Liver (tissue), 9 donors: ENCODE data around the gene ZNF341. TPM values are rescaled to one million over a fixed set of nuclear protein-coding genes. Genes with fewer than 3 reads are reported as not detected.
A peak's percentile ranks its signal among the peaks of the same experiment; 100 is the strongest.

ENCODE experiments used
- DNase-seq: peaks from one replicate; pipeline ENCODE4 v3.0.0-alpha.2; 2017; ENCODE audit warnings: low spot score
- H3K27ac ChIP-seq, 2 donors: one replicate each; pipeline ENCODE4 v1.7.0; 2013; ENCODE audit warnings: inconsistent platforms in 2 of 2, low read length in 2 of 2, control low read depth in 1 of 2, low read depth in 1 of 2, mild to moderate bottlenecking in 1 of 2
- H3K27me3 ChIP-seq, 4 donors: one replicate each; pipeline versions ENCODE4 v1.6.1 to v1.7.0; 2013; ENCODE audit warnings: low read length in 3 of 4, inconsistent platforms in 1 of 4, mild to moderate bottlenecking in 1 of 4, moderate library complexity in 1 of 4; ENCODE audit not compliant: control insufficient read depth in 4 of 4, insufficient read depth in 4 of 4
- H3K36me3 ChIP-seq, 4 donors: one replicate each; pipeline versions ENCODE4 v1.6.1 to v1.7.0; 2013; ENCODE audit warnings: low read length in 3 of 4, mild to moderate bottlenecking in 3 of 4, low read depth in 1 of 4, moderate library complexity in 1 of 4; ENCODE audit not compliant: control insufficient read depth in 4 of 4, insufficient read depth in 3 of 4
- H3K4me1 ChIP-seq, 4 donors: one replicate each; pipeline versions ENCODE4 v1.6.1 to v1.7.0; 2013; ENCODE audit warnings: low read length in 3 of 4, mild to moderate bottlenecking in 3 of 4, moderate library complexity in 1 of 4; ENCODE audit not compliant: control insufficient read depth in 4 of 4, insufficient read depth in 4 of 4
- H3K4me3 ChIP-seq, 3 donors: one replicate each; pipeline versions ENCODE4 v1.6.1 to v1.7.0; 2013; ENCODE audit warnings: low read length in 3 of 3, control low read depth in 1 of 3, low read depth in 1 of 3, mild to moderate bottlenecking in 1 of 3
- H3K9ac ChIP-seq, 2 donors: one replicate each; pipeline ENCODE4 v1.7.0; 2013; ENCODE audit warnings: low read length in 2 of 2, mild to moderate bottlenecking in 2 of 2, moderate library complexity in 2 of 2, control low read depth in 1 of 2, low read depth in 1 of 2
- H3K9me3 ChIP-seq, 4 donors: one replicate each; pipeline versions ENCODE4 v1.6.1 to v1.7.0; 2013; ENCODE audit warnings: low read length in 3 of 4; ENCODE audit not compliant: control insufficient read depth in 4 of 4
- EGR1 ChIP-seq, 2 donors: IDR thresholded peaks; 2 replicates each; pipeline ENCODE4 v1.6.1; 2016 to 2018; ENCODE audit warnings: antibody characterized with exemption in 2 of 2, low read depth in 2 of 2
- FOXA1 ChIP-seq: IDR thresholded peaks from 2 replicates; pipeline ENCODE4 v1.6.1; 2016; ENCODE audit warnings: antibody characterized with exemption
- FOXA2 ChIP-seq: IDR thresholded peaks from 2 replicates; pipeline ENCODE4 v1.6.1; 2016; ENCODE audit warnings: antibody characterized with exemption
- HNF4A ChIP-seq, 2 donors: conservative IDR thresholded peaks; 2 replicates each; pipeline ENCODE4 v1.6.1; 2016; ENCODE audit warnings: antibody characterized with exemption in 2 of 2, mild to moderate bottlenecking in 2 of 2
- HNF4G ChIP-seq: IDR thresholded peaks from 2 replicates; pipeline ENCODE4 v1.6.1; 2016; ENCODE audit warnings: antibody characterized with exemption
- JUND ChIP-seq, 2 donors: IDR thresholded peaks; 2 replicates each; pipeline ENCODE4 v1.6.1; 2016; ENCODE audit warnings: antibody characterized with exemption in 2 of 2
- NR2F2 ChIP-seq: IDR thresholded peaks from 2 replicates; pipeline ENCODE4 v1.6.1; 2016; ENCODE audit warnings: antibody characterized with exemption
- RAD21 ChIP-seq, 2 donors: IDR thresholded peaks; 2 replicates each; pipeline ENCODE4 v1.6.1; 2016; ENCODE audit warnings: antibody characterized with exemption in 2 of 2, mild to moderate bottlenecking in 2 of 2
- RXRA ChIP-seq, 2 donors: IDR thresholded peaks; 2 replicates each; pipeline ENCODE4 v1.6.1; 2017 to 2018; ENCODE audit warnings: antibody characterized with exemption in 2 of 2, mild to moderate bottlenecking in 1 of 2
- SP1 ChIP-seq: IDR thresholded peaks from 2 replicates; pipeline ENCODE4 v1.6.1; 2018; ENCODE audit warnings: antibody characterized with exemption, mild to moderate bottlenecking
- TAF1 ChIP-seq: conservative IDR thresholded peaks from 2 replicates; pipeline ENCODE4 v1.6.1; 2016; ENCODE audit warnings: antibody characterized with exemption, mild to moderate bottlenecking
- YY1 ChIP-seq: IDR thresholded peaks from 2 replicates; pipeline ENCODE4 v1.6.1; 2016; ENCODE audit warnings: antibody characterized with exemption, mild to moderate bottlenecking
- WGBS: extraction: QIAGEN DNeasy Blood & Tissue Kit; methylation state at CpG from one replicate; pipeline ENCODE4 v1.1.7; 2013; 5-methylcytosine and 5-hydroxymethylcytosine counted together
- polyA plus RNA-seq, 2 donors: library from polyadenylated mRNA; stranded (reverse) in 1 of 2; unstranded in 1 of 2; fragments of 200-250 nt in 1 of 2; fragments of >200 nt in 1 of 2; fragmentation: Nextera tagmentation in 1 of 2; extraction: Ambion mirVana in 1 of 2; gene quantifications; one replicate each; pipeline versions ENCODE4 v1.2.1 to v1.2.3, GENCODE V29; 2013 to 2015
- total RNA-seq, 2 donors: library from RNA; depleted of rRNA; stranded (reverse); fragments of >200 nt; gene quantifications; one replicate each; pipeline ENCODE4 v1.2.3, GENCODE V29; 2014
- TF ChIP-seq, protein P1 (sequence below): IDR thresholded peaks from 2 replicates; pipeline ENCODE4 v1.6.1; 2016; ENCODE audit warnings: antibody characterized with exemption
- TF ChIP-seq, protein P2 (sequence below): IDR thresholded peaks from 2 replicates; pipeline ENCODE4 v1.6.1; 2016; ENCODE audit warnings: antibody characterized with exemption, mild to moderate bottlenecking
- TF ChIP-seq, protein P3 (sequence below): IDR thresholded peaks from 2 replicates; pipeline ENCODE4 v1.6.1; 2016; ENCODE audit warnings: antibody characterized with exemption
- TF ChIP-seq, protein P4 (sequence below): IDR thresholded peaks from 2 replicates; pipeline ENCODE4 v1.6.1; 2016; ENCODE audit warnings: antibody characterized with exemption
- TF ChIP-seq, protein P5 (sequence below): fragments of 150-350 bp; IDR thresholded peaks from 2 replicates; pipeline ENCODE4 v1.5.1; 2017; ENCODE audit warnings: improper control_type of control experiment, low read depth, low read length; ENCODE audit not compliant: missing input control
- donor health status: healthy.
- donor health status: healthy.
- donor health status: healthy.
- donor health status: healthy.
- donor health status: healthy.

ZNF341 gene
- total and polyA plus RNA-seq, 4 donors = 0.69 to 1.1 (median 0.82) TPM

DNA sequence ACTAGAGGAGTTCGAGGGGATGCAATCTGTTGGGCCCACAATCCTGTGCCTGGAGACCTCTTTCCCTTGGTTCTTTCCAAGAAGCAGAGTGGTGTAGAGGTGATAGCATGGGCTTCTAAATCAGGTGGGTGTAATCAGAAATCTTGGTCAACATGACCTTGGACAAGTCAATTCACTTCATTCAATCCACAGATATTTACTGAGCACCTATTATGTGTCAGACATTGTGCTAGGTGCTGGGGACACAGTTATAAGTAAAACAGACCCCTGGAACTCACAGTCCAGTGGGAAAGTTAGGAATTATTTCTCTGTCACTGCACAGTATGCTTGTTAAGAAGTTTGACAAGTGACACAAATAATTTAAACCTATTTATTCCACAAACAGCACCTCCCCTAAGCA lies 42.3 kb upstream of the ZNF341 start:
- Histone ChIP-seq H3K27me3 (no peaks in the 10 kb centered on the region), H3K36me3 (no peaks in the 10 kb centered on the region), H3K4me3 (no peak overlapping the region), H3K4me1 (peaks cover 2 to 14% (median 8%) of the 10 kb centered on the region in 4 donors), H3K27ac (no peak overlapping the region), H3K9me3 (no peaks in the 10 kb centered on the region), H3K9ac (no peak overlapping the region)
- no peak for TF ChIP-seq JUND (IDR thresholded peaks at IDR 0.05)
- no peak for TF ChIP-seq SP1
- TF ChIP-seq, protein P1, sequence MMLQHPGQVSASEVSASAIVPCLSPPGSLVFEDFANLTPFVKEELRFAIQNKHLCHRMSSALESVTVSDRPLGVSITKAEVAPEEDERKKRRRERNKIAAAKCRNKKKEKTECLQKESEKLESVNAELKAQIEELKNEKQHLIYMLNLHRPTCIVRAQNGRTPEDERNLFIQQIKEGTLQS = no peak
- no peak for TF ChIP-seq RAD21 (IDR thresholded peaks at IDR 0.05)
- no peak for TF ChIP-seq HNF4G
- TF ChIP-seq HNF4A (conservative IDR thresholded peaks at IDR 0.05) = no peak
- TF ChIP-seq, protein P2, sequence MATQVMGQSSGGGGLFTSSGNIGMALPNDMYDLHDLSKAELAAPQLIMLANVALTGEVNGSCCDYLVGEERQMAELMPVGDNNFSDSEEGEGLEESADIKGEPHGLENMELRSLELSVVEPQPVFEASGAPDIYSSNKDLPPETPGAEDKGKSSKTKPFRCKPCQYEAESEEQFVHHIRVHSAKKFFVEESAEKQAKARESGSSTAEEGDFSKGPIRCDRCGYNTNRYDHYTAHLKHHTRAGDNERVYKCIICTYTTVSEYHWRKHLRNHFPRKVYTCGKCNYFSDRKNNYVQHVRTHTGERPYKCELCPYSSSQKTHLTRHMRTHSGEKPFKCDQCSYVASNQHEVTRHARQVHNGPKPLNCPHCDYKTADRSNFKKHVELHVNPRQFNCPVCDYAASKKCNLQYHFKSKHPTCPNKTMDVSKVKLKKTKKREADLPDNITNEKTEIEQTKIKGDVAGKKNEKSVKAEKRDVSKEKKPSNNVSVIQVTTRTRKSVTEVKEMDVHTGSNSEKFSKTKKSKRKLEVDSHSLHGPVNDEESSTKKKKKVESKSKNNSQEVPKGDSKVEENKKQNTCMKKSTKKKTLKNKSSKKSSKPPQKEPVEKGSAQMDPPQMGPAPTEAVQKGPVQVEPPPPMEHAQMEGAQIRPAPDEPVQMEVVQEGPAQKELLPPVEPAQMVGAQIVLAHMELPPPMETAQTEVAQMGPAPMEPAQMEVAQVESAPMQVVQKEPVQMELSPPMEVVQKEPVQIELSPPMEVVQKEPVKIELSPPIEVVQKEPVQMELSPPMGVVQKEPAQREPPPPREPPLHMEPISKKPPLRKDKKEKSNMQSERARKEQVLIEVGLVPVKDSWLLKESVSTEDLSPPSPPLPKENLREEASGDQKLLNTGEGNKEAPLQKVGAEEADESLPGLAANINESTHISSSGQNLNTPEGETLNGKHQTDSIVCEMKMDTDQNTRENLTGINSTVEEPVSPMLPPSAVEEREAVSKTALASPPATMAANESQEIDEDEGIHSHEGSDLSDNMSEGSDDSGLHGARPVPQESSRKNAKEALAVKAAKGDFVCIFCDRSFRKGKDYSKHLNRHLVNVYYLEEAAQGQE = no peak
- TF ChIP-seq, protein P3, sequence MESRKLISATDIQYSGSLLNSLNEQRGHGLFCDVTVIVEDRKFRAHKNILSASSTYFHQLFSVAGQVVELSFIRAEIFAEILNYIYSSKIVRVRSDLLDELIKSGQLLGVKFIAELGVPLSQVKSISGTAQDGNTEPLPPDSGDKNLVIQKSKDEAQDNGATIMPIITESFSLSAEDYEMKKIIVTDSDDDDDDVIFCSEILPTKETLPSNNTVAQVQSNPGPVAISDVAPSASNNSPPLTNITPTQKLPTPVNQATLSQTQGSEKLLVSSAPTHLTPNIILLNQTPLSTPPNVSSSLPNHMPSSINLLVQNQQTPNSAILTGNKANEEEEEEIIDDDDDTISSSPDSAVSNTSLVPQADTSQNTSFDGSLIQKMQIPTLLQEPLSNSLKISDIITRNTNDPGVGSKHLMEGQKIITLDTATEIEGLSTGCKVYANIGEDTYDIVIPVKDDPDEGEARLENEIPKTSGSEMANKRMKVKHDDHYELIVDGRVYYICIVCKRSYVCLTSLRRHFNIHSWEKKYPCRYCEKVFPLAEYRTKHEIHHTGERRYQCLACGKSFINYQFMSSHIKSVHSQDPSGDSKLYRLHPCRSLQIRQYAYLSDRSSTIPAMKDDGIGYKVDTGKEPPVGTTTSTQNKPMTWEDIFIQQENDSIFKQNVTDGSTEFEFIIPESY = no peak
- TF ChIP-seq, protein P4, sequence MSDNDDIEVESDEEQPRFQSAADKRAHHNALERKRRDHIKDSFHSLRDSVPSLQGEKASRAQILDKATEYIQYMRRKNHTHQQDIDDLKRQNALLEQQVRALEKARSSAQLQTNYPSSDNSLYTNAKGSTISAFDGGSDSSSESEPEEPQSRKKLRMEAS = no peak
- TF ChIP-seq RXRA (IDR thresholded peaks at IDR 0.05) = no peak
- no peak for TF ChIP-seq NR2F2
- TF ChIP-seq YY1 = no peak
- no peak for TF ChIP-seq TAF1
- DNase-seq = no peak
- 97% methylated on average over 1 of the region's 1 CpG for WGBS

DNA sequence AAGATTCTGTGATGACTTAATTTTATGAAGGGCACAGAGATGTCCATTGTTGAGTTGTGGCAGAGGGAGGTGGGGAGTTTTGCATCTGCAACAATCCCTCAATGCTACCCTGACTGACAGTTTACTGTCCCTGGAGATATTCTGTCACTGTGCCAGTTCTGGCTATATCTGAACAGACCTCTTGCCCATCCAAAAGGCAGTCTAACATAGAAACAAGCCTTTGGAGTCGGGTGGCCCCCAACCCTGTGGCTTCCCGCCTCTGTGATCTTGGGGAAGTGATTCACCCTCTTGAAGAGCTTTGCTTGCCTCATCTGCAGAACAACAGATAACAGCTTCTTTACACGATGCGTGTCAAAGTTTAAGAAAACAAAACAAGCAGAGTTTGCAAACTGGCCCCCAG lies 41.8 kb upstream of the ZNF341 start:
- Histone ChIP-seq H3K27me3 (no peaks in the 10 kb centered on the region), H3K4me3 (no peak overlapping the region), H3K27ac (no peak overlapping the region), H3K36me3 (no peaks in the 10 kb centered on the region), H3K9ac (no peak overlapping the region), H3K9me3 (no peaks in the 10 kb centered on the region), H3K4me1 (peaks cover 2 to 14% (median 8%) of the 10 kb centered on the region in 4 donors)
- WGBS = 55% methylated on average over 4 of the region's 4 CpGs
- peak; percentile 64 for DNase-seq
- no peak for TF ChIP-seq RXRA (IDR thresholded peaks at IDR 0.05)
- TF ChIP-seq NR2F2 = no peak
- TF ChIP-seq HNF4G = no peak
- no peak for TF ChIP-seq FOXA2
- no peak for TF ChIP-seq FOXA1
- TF ChIP-seq, protein P5, sequence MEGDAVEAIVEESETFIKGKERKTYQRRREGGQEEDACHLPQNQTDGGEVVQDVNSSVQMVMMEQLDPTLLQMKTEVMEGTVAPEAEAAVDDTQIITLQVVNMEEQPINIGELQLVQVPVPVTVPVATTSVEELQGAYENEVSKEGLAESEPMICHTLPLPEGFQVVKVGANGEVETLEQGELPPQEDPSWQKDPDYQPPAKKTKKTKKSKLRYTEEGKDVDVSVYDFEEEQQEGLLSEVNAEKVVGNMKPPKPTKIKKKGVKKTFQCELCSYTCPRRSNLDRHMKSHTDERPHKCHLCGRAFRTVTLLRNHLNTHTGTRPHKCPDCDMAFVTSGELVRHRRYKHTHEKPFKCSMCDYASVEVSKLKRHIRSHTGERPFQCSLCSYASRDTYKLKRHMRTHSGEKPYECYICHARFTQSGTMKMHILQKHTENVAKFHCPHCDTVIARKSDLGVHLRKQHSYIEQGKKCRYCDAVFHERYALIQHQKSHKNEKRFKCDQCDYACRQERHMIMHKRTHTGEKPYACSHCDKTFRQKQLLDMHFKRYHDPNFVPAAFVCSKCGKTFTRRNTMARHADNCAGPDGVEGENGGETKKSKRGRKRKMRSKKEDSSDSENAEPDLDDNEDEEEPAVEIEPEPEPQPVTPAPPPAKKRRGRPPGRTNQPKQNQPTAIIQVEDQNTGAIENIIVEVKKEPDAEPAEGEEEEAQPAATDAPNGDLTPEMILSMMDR = no peak
- no peak for TF ChIP-seq EGR1 (IDR thresholded peaks at IDR 0.05; ENCODE audit: low read depth in 2 of 2)
- TF ChIP-seq, protein P1 = no peak
- TF ChIP-seq TAF1 = no peak
